NT2/D1 (cell line): ENCODE measurements around the gene SPATA21.

Experiments used
- SUZ12 ChIP-seq: IDR thresholded peaks from 2 replicates; pipeline ENCODE4 v1.6.1; 2011; ENCODE audit not compliant: insufficient read length, insufficient read depth; ENCODE audit errors: extremely low read depth
- YY1 ChIP-seq: IDR thresholded peaks from 2 replicates; pipeline ENCODE4 v1.6.1; 2011; ENCODE audit not compliant: insufficient read length, insufficient read depth
- ZNF274 ChIP-seq: IDR thresholded peaks from 2 replicates; pipeline ENCODE4 v1.6.1; 2011; ENCODE audit warnings: mild to moderate bottlenecking, low read depth, low read length

DNA sequence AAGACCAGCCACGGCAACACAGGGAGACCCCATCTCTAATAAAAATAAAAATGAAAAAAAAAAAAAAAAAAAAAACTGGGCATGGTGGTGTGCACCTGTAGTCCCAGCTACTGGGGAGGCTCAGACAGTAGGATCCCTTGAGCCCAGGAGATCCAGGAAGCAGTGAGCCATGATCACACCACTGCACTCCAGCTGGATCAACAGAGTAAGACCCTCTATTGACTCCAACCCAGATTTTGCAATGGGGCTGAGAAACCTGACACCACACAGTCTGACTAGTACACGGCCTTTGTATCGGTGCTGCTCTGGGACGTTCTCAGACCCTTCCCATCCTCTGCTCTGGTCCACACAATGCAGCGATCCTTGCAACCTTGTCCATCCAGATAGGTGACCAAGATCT lies 31.8 kb downstream of the SPATA21 start:
- TF ChIP-seq YY1, result no peak
- TF ChIP-seq ZNF274, result no peak
- TF ChIP-seq SUZ12, result no peak
